OCI-LY7 (cell line): ENCODE results near the gene CARD11.

Experiments used
- EZH2phosphoT487 ChIP-seq: fragments of 200-600 bp; sonication (generic); IDR thresholded peaks from 2 replicates; pipeline ENCODE4 v1.6.1; 2018; ENCODE audit warnings: low read depth, borderline replicate concordance, mild to moderate bottlenecking, mixed run types, antibody characterized with exemption, low read length, moderate library complexity, mixed read lengths
- TF ChIP-seq, protein P1 (sequence below): fragments of 200-600 bp; sonication (generic); conservative IDR thresholded peaks from 2 replicates; pipeline ENCODE4 v1.5.1; 2014; ENCODE audit warnings: mild to moderate bottlenecking, antibody characterized with exemption, low read length, moderate library complexity, mixed read lengths

DNA sequence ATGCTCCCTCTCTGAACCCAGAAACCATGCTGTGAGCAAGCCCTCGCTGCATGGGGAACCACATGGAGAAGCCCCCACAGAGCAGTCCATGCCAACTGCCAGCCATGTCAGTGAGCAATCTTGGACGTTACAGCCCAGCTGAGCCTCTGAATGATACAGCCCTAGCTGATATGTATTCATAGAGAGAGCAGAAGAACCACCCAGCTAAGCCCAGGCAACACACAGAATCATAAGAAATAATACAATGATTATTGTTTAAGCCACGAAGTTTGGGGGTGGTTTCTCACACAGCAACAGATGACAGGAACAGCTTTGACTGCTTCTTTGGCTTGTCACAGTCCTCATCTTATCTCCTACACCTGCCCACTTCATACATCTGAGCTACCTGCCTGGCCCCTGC lies 32.5 kb upstream of the CARD11 start:
- TF ChIP-seq, protein P1, sequence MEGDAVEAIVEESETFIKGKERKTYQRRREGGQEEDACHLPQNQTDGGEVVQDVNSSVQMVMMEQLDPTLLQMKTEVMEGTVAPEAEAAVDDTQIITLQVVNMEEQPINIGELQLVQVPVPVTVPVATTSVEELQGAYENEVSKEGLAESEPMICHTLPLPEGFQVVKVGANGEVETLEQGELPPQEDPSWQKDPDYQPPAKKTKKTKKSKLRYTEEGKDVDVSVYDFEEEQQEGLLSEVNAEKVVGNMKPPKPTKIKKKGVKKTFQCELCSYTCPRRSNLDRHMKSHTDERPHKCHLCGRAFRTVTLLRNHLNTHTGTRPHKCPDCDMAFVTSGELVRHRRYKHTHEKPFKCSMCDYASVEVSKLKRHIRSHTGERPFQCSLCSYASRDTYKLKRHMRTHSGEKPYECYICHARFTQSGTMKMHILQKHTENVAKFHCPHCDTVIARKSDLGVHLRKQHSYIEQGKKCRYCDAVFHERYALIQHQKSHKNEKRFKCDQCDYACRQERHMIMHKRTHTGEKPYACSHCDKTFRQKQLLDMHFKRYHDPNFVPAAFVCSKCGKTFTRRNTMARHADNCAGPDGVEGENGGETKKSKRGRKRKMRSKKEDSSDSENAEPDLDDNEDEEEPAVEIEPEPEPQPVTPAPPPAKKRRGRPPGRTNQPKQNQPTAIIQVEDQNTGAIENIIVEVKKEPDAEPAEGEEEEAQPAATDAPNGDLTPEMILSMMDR: no peak
- TF ChIP-seq EZH2phosphoT487: no peak
